K562 (cell line): Measurements from ENCODE around the gene HECA. TPM values are rescaled to one million over a fixed set of nuclear protein-coding genes. Genes with fewer than 3 reads are reported as not detected.

Experiments
- ATAC-seq: fragments of 200-7000 bp; cut with Tn5 transposase; 3 replicates; pipeline ENCODE4 v1.9.1; 2020; ENCODE audit warnings: moderate library complexity
- BruUV-seq: library from RNA; stranded (reverse); fragments of 400-500 nt; replicated peaks from 2 replicates; lab custom pipeline; 2021; lab: Mats Ljungman, UMichigan
- CTCF ChIA-PET: fragments of 300-600 bp; formaldehyde crosslinking; extraction: SDS; loops from one replicate; lab custom pipeline; 2021; ENCODE audit warnings: low intra/inter-chr PET ratio; lab: Yijun Ruan, JAX
- POLR2A ChIA-PET: fragments of 300-600, 350-650 bp; sonication (Branson Sonifier 250); formaldehyde crosslinking; extraction: SDS; loops from one replicate; lab custom pipeline; 2021; ENCODE audit warnings: antibody characterized with exemption, inconsistent platforms; lab: Yijun Ruan, JAX
- DNase-seq, 4 experiments: peaks; one replicate each; pipeline versions ENCODE4 v3.0.0 to v3.0.0-alpha.2; 2011 to 2018; ENCODE audit warnings: low spot score in 3 of 4, mixed read lengths in 3 of 4; ENCODE audit errors: extremely low read depth in 1 of 4
- FAIRE-seq: peaks from 2 replicates; lab custom pipeline; 2011; peaks lifted over from hg19 to GRCh38; lab: Jason Lieb, UNC
- H2AFZ ChIP-seq: 2 replicates; pipeline ENCODE4 v1.6.0; 2011; ENCODE audit warnings: low read depth, low read length, control low read depth, inconsistent platforms
- H3K27ac ChIP-seq: fragments of 200-600 bp; 3 replicates; pipeline ENCODE4 v1.8.0; 2011; ENCODE audit warnings: low read depth, mild to moderate bottlenecking, control low read depth, inconsistent platforms, low read length, moderate library complexity, mixed read lengths; ENCODE audit errors: extremely low read depth
- H3K27me3 ChIP-seq, 2 experiments: fragments of 300-600 bp in 1 of 2; 2 replicates in 1 of 2; 3 replicates in 1 of 2; pipeline versions ENCODE4 v1.6.0 to v1.8.0; 2011; ENCODE audit warnings: inconsistent platforms in 2 of 2, low read length in 2 of 2, mild to moderate bottlenecking in 1 of 2, mixed read lengths in 1 of 2, moderate library complexity in 1 of 2; ENCODE audit not compliant: control insufficient read depth in 2 of 2, insufficient read depth in 2 of 2
- H3K36me3 ChIP-seq: fragments of 300-600 bp; 3 replicates; pipeline ENCODE4 v1.8.0; 2011; ENCODE audit warnings: mild to moderate bottlenecking, low read length, inconsistent platforms; ENCODE audit not compliant: control insufficient read depth, insufficient read depth
- H3K4me1 ChIP-seq, 2 experiments: fragments of 200-600 bp in 1 of 2; replicated peaks in 1 of 2; 2 replicates in 1 of 2; 3 replicates in 1 of 2; pipeline versions ENCODE4 v1.5.1 to v1.8.0; 2011; ENCODE audit warnings: inconsistent platforms in 2 of 2, low read length in 2 of 2, mild to moderate bottlenecking in 1 of 2, mixed read lengths in 1 of 2, moderate library complexity in 1 of 2; ENCODE audit not compliant: control insufficient read depth in 2 of 2, insufficient read depth in 2 of 2
- H3K4me2 ChIP-seq: 2 replicates; pipeline ENCODE4 v1.6.1; 2011; ENCODE audit warnings: low read length, control low read depth, inconsistent platforms, mixed read lengths; ENCODE audit not compliant: insufficient read depth
- H3K4me3 ChIP-seq: fragments of 200-600 bp; sonication (generic), shearing (Covaris generic); 2 replicates; pipeline ENCODE4 v1.5.1; 2016; ENCODE audit warnings: control low read depth, inconsistent platforms
- H3K79me2 ChIP-seq: fragments of 200-600 bp; 3 replicates; pipeline ENCODE4 v1.8.0; 2011; ENCODE audit warnings: low read length, inconsistent platforms; ENCODE audit not compliant: control insufficient read depth, insufficient read depth
- H3K9ac ChIP-seq, 2 experiments: 2 replicates each; pipeline versions ENCODE4 v1.6.0 to v1.6.1; 2011; ENCODE audit warnings: low read depth in 2 of 2, low read length in 2 of 2, control low read depth in 1 of 2, inconsistent platforms in 1 of 2, mild to moderate bottlenecking in 1 of 2, mixed read lengths in 1 of 2; ENCODE audit not compliant: insufficient read depth in 1 of 2
- H3K9me1 ChIP-seq: one replicate; pipeline ENCODE4 v1.6.0; 2011; ENCODE audit warnings: inconsistent platforms, mild to moderate bottlenecking, low read length, moderate library complexity; ENCODE audit not compliant: control insufficient read depth, insufficient read depth
- H3K9me3 ChIP-seq: replicated peaks from 2 replicates; pipeline ENCODE4 v1.5.1; 2011; ENCODE audit warnings: low read depth, low read length, inconsistent platforms; ENCODE audit not compliant: control insufficient read depth, insufficient read depth
- H4K20me1 ChIP-seq: replicated peaks from 2 replicates; pipeline ENCODE4 v1.6.1; 2011; ENCODE audit warnings: low read length, inconsistent platforms, mixed read lengths; ENCODE audit not compliant: control insufficient read depth, insufficient read depth
- CBFB ChIP-seq: sonication (generic); formaldehyde crosslinking; IDR thresholded peaks from 2 replicates; pipeline ENCODE4 v1.4.0; 2020; ENCODE audit warnings: mild to moderate bottlenecking, missing genetic modification reagents
- HDAC1 ChIP-seq, 2 experiments: fragments of 450-650 bp; IDR thresholded peaks; 2 replicates each; pipeline ENCODE4 v1.6.1; 2016 to 2017; ENCODE audit warnings: inconsistent platforms in 1 of 2, mild to moderate bottlenecking in 1 of 2, moderate library complexity in 1 of 2
- MCM7 ChIP-seq, 2 experiments: fragments of 450-650 bp; IDR thresholded peaks; 2 replicates each; pipeline ENCODE4 v1.6.1; 2016 to 2018
- MYC ChIP-seq, 2 experiments: fragments of 250-450 bp in 1 of 2; sonication (Bioruptor Pico) in 1 of 2; IDR thresholded peaks; 2 replicates each; pipeline versions ENCODE4 v1.5.1 to v1.6.1; 2012 to 2021; ENCODE audit warnings: low read depth in 2 of 2, borderline replicate concordance in 1 of 2, improper control_type of control experiment in 1 of 2, low read length in 1 of 2, mild to moderate bottlenecking in 1 of 2, moderate library complexity in 1 of 2
- NFE2L1 ChIP-seq: fragments of 450-650 bp; IDR thresholded peaks from 2 replicates; pipeline ENCODE4 v1.6.1; 2016; ENCODE audit warnings: missing genetic modification characterization, low read depth, mild to moderate bottlenecking, missing compliant biosample characterization, moderate library complexity, borderline replicate concordance
- SRSF9 ChIP-seq: fragments of 200-400 bp; formaldehyde crosslinking; IDR thresholded peaks from 2 replicates; pipeline ENCODE4 v1.6.1; 2017; ENCODE audit warnings: low read depth, low read length, borderline replicate concordance
- ZBTB40 ChIP-seq, 2 experiments: fragments of 450-650 bp in 1 of 2; sonication (generic) in 1 of 2; formaldehyde crosslinking in 1 of 2; IDR thresholded peaks; 2 replicates each; pipeline versions ENCODE4 v1.7.1 to v1.9.0; 2016 to 2022; ENCODE audit warnings: inconsistent platforms in 1 of 2, mild to moderate bottlenecking in 1 of 2, missing genetic modification reagents in 1 of 2
- ZBTB49 ChIP-seq: sonication (generic); formaldehyde crosslinking; IDR thresholded peaks from 2 replicates; pipeline ENCODE4 v1.8.0; 2022; ENCODE audit warnings: missing genetic modification reagents, mild to moderate bottlenecking, borderline replicate concordance
- ZNF212 ChIP-seq: fragments of 450-650 bp; formaldehyde crosslinking; IDR thresholded peaks from 2 replicates; pipeline ENCODE4 v1.4.0; 2020; ENCODE audit warnings: mild to moderate bottlenecking
- ZNF217 ChIP-seq: sonication (generic); formaldehyde crosslinking; IDR thresholded peaks from 2 replicates; pipeline ENCODE4 v1.8.0; 2022; ENCODE audit warnings: mild to moderate bottlenecking, missing genetic modification reagents
- WGBS: fragments of 100-300 bp; shearing (Covaris generic); methylation state at CpG from one replicate; pipeline ENCODE4 v1.1.6; 2016; ENCODE audit warnings: low coverage, mixed read lengths; ENCODE audit not compliant: insufficient coverage; ENCODE audit errors: missing lambda C conversion rate; 5-methylcytosine and 5-hydroxymethylcytosine counted together
- in situ Hi-C: fragments of 300-500 bp; cut with MboI; formaldehyde crosslinking; loops from 4 replicates; pipeline ENCODE4 v1.15.0; 2018; ENCODE audit warnings: inconsistent platforms, mixed read lengths
- intact Hi-C: fragments of 100-400 bp; cut with micrococcal nuclease; formaldehyde crosslinking; loops from 2 replicates; pipeline ENCODE4 v1.14.2; 2022
- polyA plus RNA-seq, 8 experiments: library from polyadenylated mRNA; depleted of rRNA in 4 of 8; stranded (reverse) in 5 of 8; unstranded in 3 of 8; fragments of >200 nt; fragmentation: Nextera tagmentation in 2 of 8; fragmentation: Illumina TruSeq in 1 of 8; extraction: Ambion mirVana in 2 of 8; extraction: Trizol in 1 of 8; gene quantifications; 2 replicates each; pipeline versions ENCODE4 v1.2.1 to v1.2.3, GENCODE V29; 2011 to 2014; ENCODE audit warnings: inconsistent platforms in 1 of 8, missing spikeins in 1 of 8
- total RNA-seq, 7 experiments: library from RNA; depleted of rRNA in 6 of 7; stranded (reverse); fragments of >200 nt in 6 of 7; fragmentation: Illumina TruSeq in 2 of 7; extraction: Trizol in 2 of 7; gene quantifications; 2 replicates each; pipeline versions ENCODE4 v1.2.1 to v1.2.3, GENCODE V29; 2011 to 2021; ENCODE audit warnings: low replicate concordance in 1 of 7

HECA gene
- total and polyA plus RNA-seq, 9 of the 15 experiments (the other 6 are each of a cell fraction or from before 2014, with no cell fraction given) = 0.31 to 2.3 (median 1.1) TPM

- under 1% methylated on average over 7 of the region's 7 CpGs for WGBS
- H4K20me1 ChIP-seq = no peaks in the 10 kb centered on the region
- in situ Hi-C loops = no loop called here
These were observed 22.3 kb upstream of the HECA start for GRCh38 chr6:139112561-139112960.

More at GRCh38 chr6:139112561-139112960, 22.3 kb upstream of the HECA start:
- Histone ChIP-seq H3K9me3 (no peaks in the 10 kb centered on the region), H3K4me3 (no peak overlapping the region), H3K27me3 (no peaks in the 10 kb centered on the region), H3K4me2 (no peak overlapping the region), H3K27ac (no peak overlapping the region), H2AFZ (no peak overlapping the region), H3K9me1 (no peaks in the 10 kb centered on the region), H3K4me1 (no peaks in the 10 kb centered on the region), H3K36me3 (no peaks in the 10 kb centered on the region), H3K79me2 (no peaks in the 10 kb centered on the region), H3K9ac (no peak overlapping the region)
- no TSS peak for BruUV-seq
- CTCF ChIA-PET = interaction anchor here (0.6 kb wide), 1 partner anchor 252 kb away, joined by 4 read pairs; no protein-coding TSS in a partner anchor
- no peak for FAIRE-seq
- TF ChIP-seq HDAC1 (IDR thresholded peaks at IDR 0.05) (no peak), ZNF217 (CRISPR knock-in tag) (no peak), ZBTB40 (IDR thresholded peaks at IDR 0.05) (no peak), ZBTB40 (CRISPR knock-in tag; IDR thresholded peaks at IDR 0.05) (no peak), NFE2L1 (tag) (no peak), CBFB (CRISPR knock-in tag) (no peak), ZNF212 (CRISPR knock-in tag) (no peak), SRSF9 (no peak), ZBTB49 (no peak), MCM7 (IDR thresholded peaks at IDR 0.05) (no peak), MYC (IDR thresholded peaks at IDR 0.05; ENCODE audit: low read depth, low read length) (no peak), MYC (CRISPR knock-in tag; IDR thresholded peaks at IDR 0.05; ENCODE audit: borderline replicate concordance, low read depth) (no peak)
- intact Hi-C loops = no loop called here
- POLR2A ChIA-PET = interaction anchor here (1.6 kb wide), 1 partner anchor 33 kb away, joined by 3 read pairs; no protein-coding TSS in a partner anchor
- ATAC-seq = no peak
- DNase-seq = no peak
